B cell (primary cell): ENCODE results near the gene GLB1L. TPM values are rescaled to one million over a fixed set of nuclear protein-coding genes. Genes with fewer than 3 reads are reported as not detected.

Experiments used
- ATAC-seq: fragments of 200-7000 bp; cut with Tn5 transposase; one replicate; pipeline ENCODE4 v1.10.0; 2021; ENCODE audit warnings: low read depth, mild to moderate bottlenecking, moderate number of reproducible peaks, moderate library complexity
- CTCF ChIA-PET: fragments of 350-600 bp; sonication (Branson Sonifier 250); formaldehyde crosslinking; loops from one replicate; lab custom pipeline; 2021; ENCODE audit warnings: antibody characterized with exemption, inconsistent platforms; lab: Charles Lee
- POLR2A ChIA-PET: fragments of 350-600 bp; sonication (Branson Sonifier 250); formaldehyde crosslinking; loops from one replicate; lab custom pipeline; 2021; ENCODE audit warnings: antibody characterized with exemption; lab: Charles Lee
- DNase-seq: peaks from one replicate; pipeline ENCODE4 v3.0.0; 2013
- H2AFZ ChIP-seq: 2 replicates; pipeline ENCODE4 v1.6.1; 2012; ENCODE audit warnings: mild to moderate bottlenecking, low read depth, low read length; ENCODE audit not compliant: insufficient read depth, poor library complexity, severe bottlenecking
- H3K27ac ChIP-seq, 2 donors: 1 replicate in 1 of 2; 2 replicates in 1 of 2; pipeline ENCODE4 v1.5.1; 2012 to 2013; ENCODE audit warnings: low read length in 2 of 2, mild to moderate bottlenecking in 2 of 2, moderate library complexity in 1 of 2
- H3K27me3 ChIP-seq, 4 experiments: fragments of 200-600 bp in 1 of 4; sonication (generic) in 1 of 4; replicated peaks in 1 of 4; 1 replicate in 2 of 4; 2 replicates in 2 of 4; pipeline versions ENCODE4 v1.6.1 to v1.7.0; 2013 to 2016; ENCODE audit warnings: low read length in 3 of 4, mild to moderate bottlenecking in 2 of 4, mixed read lengths in 1 of 4, moderate library complexity in 1 of 4; ENCODE audit not compliant: insufficient read depth in 4 of 4, control insufficient read depth in 3 of 4; ENCODE audit errors: control extremely low read depth in 1 of 4
- H3K36me3 ChIP-seq, 2 experiments: replicated peaks in 1 of 2; 1 replicate in 1 of 2; 2 replicates in 1 of 2; pipeline versions ENCODE4 v1.6.1 to v1.7.1; 2013; ENCODE audit warnings: low read length in 1 of 2; ENCODE audit not compliant: insufficient read depth in 2 of 2, control insufficient read depth in 1 of 2; ENCODE audit errors: control extremely low read depth in 1 of 2, extremely low read depth in 1 of 2
- H3K4me1 ChIP-seq, 2 donors: fragments of 200-600 bp in 1 of 2; sonication (generic) in 1 of 2; 1 replicate in 1 of 2; 2 replicates in 1 of 2; pipeline versions ENCODE4 v1.5.1 to v1.6.1; 2013 to 2017; ENCODE audit warnings: low read length in 2 of 2; ENCODE audit not compliant: control insufficient read depth in 2 of 2, insufficient read depth in 2 of 2
- H3K4me2 ChIP-seq: replicated peaks from 2 replicates; pipeline ENCODE3; 2012; ENCODE audit warnings: mild to moderate bottlenecking, low read depth, low read length; ENCODE audit not compliant: poor library complexity, severe bottlenecking
- H3K4me3 ChIP-seq, 5 experiments: fragments of 200-600 bp in 1 of 5; sonication (generic) in 1 of 5; 1 replicate in 3 of 5; 2 replicates in 2 of 5; pipeline versions ENCODE4 v1.5.1 to v1.7.0; 2011 to 2016; ENCODE audit warnings: low read length in 4 of 5, mild to moderate bottlenecking in 4 of 5, low read depth in 2 of 5, control low read depth in 1 of 5, moderate library complexity in 1 of 5; ENCODE audit not compliant: insufficient read depth in 1 of 5; ENCODE audit errors: control extremely low read depth in 1 of 5, extremely low read depth in 1 of 5
- H3K79me2 ChIP-seq: fragments of 200-600 bp; sonication (generic); one replicate; pipeline ENCODE4 v1.6.0; 2016; ENCODE audit warnings: low read length; ENCODE audit not compliant: control insufficient read depth, insufficient read depth
- H3K9ac ChIP-seq: fragments of 200-600 bp; sonication (generic); 2 replicates; pipeline ENCODE4 v1.6.1; 2017; ENCODE audit warnings: mild to moderate bottlenecking, low read length, moderate library complexity
- H3K9me3 ChIP-seq, 3 donors: one replicate each; pipeline versions ENCODE4 v1.6.1 to v1.7.1; 2013; ENCODE audit warnings: low read length in 2 of 3; ENCODE audit not compliant: control insufficient read depth in 2 of 3, insufficient read depth in 1 of 3; ENCODE audit errors: control extremely low read depth in 1 of 3
- H4K20me1 ChIP-seq: 2 replicates; pipeline ENCODE4 v1.6.0; 2012; ENCODE audit warnings: mild to moderate bottlenecking, low read length; ENCODE audit not compliant: insufficient read depth, control insufficient read depth, poor library complexity, severe bottlenecking
- H3K27ac Mint-ChIP-seq: one replicate; pipeline ENCODE4 v1.8.0; 2021; ENCODE audit warnings: mixed read lengths
- H3K27me3 Mint-ChIP-seq: one replicate; pipeline ENCODE4 v1.8.0; 2021; ENCODE audit warnings: mixed read lengths
- H3K4me1 Mint-ChIP-seq: one replicate; pipeline ENCODE4 v1.8.0; 2021; ENCODE audit warnings: mixed read lengths
- H3K4me3 Mint-ChIP-seq: one replicate; pipeline ENCODE4 v1.8.0; 2021; ENCODE audit warnings: mixed read lengths
- H3K9me3 Mint-ChIP-seq: one replicate; pipeline ENCODE4 v1.8.0; 2022; ENCODE audit warnings: mixed read lengths; ENCODE audit not compliant: insufficient read depth
- EZH2 ChIP-seq: IDR thresholded peaks from 2 replicates; pipeline ENCODE4 v1.6.1; 2012; ENCODE audit warnings: borderline replicate concordance, low read depth, mild to moderate bottlenecking, moderate library complexity, low read length; ENCODE audit not compliant: insufficient read depth, poor library complexity, severe bottlenecking
- WGBS: methylation state at CpG from one replicate; pipeline ENCODE4 v1.1.5; 2013; ENCODE audit warnings: missing lambda C conversion rate; ENCODE audit not compliant: insufficient coverage; 5-methylcytosine and 5-hydroxymethylcytosine counted together
- intact Hi-C: fragments of 100-400 bp; cut with micrococcal nuclease; formaldehyde crosslinking; loops from one replicate; pipeline ENCODE4 v1.10.0; 2022
- polyA plus RNA-seq: library from polyadenylated mRNA; depleted of rRNA; stranded (reverse); fragments of >200 nt; gene quantifications from 2 replicates; pipeline ENCODE4 v1.2.3, GENCODE V29; 2012
- total RNA-seq, 2 donors: library from RNA; stranded (reverse); fragments of 120-200 nt in 1 of 2; gene quantifications; 1 replicate in 1 of 2; 2 replicates in 1 of 2; pipeline versions ENCODE4 v1.2.3 to v1.2.4, GENCODE V29; 2013 to 2022
- TF ChIP-seq, protein P1 (sequence below): fragments of 200-600 bp; IDR thresholded peaks from one replicate; pipeline ENCODE4 v1.8.0; 2022; ENCODE audit warnings: antibody characterized with exemption, mild to moderate bottlenecking

GLB1L gene
- total and polyA plus RNA-seq, 2 donors (not counting 1 experiment from before 2014, with no cell fraction given) = 2.4 to 4.1 TPM

DNA sequence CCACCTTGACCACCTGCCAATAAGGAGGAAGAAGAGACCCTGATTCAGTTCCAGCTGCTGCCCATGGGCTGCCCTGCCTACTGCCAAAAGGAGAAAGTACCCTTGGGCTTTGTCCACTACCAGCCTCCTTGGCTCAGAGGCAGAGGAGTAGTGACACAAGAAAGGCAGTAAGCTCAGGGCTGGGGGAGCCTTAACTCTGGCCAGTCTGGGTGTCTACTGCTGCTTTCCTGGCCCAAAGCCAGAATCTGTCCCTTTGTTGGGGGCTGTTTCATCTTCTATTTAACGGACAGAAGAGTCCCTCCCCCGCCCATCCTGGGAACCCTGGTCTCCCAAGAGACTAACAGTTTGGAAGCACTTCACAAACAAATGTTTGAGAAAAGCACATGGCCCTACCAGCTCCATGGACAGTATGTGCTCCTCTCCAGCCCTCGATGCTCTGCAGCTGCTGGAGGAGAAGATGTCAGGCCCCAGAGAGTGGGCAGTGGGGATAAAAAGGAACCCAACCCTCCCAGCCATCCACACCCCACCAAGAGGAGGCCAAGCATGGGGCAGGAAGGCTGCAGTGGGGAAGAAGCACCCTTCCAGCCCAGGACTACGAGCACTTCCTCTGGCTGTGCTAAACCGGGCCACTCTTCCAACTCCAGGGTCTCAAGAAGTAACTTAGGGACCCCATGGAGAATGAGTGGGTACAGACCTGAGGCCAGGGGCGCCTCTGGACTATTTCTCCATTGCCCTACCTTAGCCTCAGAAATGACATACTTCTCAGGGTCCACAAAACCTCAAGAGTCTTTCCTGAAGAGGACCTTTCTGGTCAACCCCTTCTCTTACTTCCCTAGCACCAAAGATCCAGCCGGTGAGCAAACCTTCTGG lies 17.0 kb downstream of the GLB1L start:
- intact Hi-C loops = loop anchor here (5.0 kb wide), 1 partner anchor 369 kb away; the partner anchor contains the start of gene STK11IP

More for the DNA sequence above, 17.0 kb downstream of the GLB1L start:
- Histone ChIP-seq H4K20me1 (peaks cover 71% of the 10 kb centered on the region), H3K36me3 (peaks cover 7 to 45% of the 10 kb centered on the region in 2 experiments), H2AFZ (peak overlapping the region; percentile 78), H3K27ac (peak overlapping the region; percentile 70 to 87), H3K79me2 (peaks cover 69% of the 10 kb centered on the region), H3K4me1 (peaks cover 17 to 23% of the 10 kb centered on the region in 2 donors), H3K4me2 (peak overlapping the region; percentile 93), H3K9ac (peak overlapping the region; percentile 82), H3K9me3 (no peaks in the 10 kb centered on the region), H3K4me3 (peak overlapping the region; percentile 86 to 98 (median 92)), H3K27me3 (no peaks in the 10 kb centered on the region)
- no peak for DNase-seq
- 0% methylated on average over 3 of the region's 7 CpGs for WGBS
- POLR2A ChIA-PET = interaction anchor here (1.0 to 3.2 kb wide), 9 partner anchors 9 to 66 kb away, joined by 4 to 56 read pairs (median 11); partner anchors contain the start of genes ABCB6, GLB1L, STK16 and TUBA4A
- CTCF ChIA-PET = interaction anchor here (1.3 to 4.9 kb wide), 8 partner anchors 17 to 66 kb away, joined by 3 to 30 read pairs (median 10); partner anchors contain the start of genes CNPPD1, GLB1L, STK16 and TUBA4A
- Mint-ChIP-seq H3K27me3 (no peaks in the 10 kb centered on the region), H3K4me3 (peak overlapping the region; percentile 99), H3K4me1 (peaks cover 38% of the 10 kb centered on the region), H3K27ac (peak overlapping the region; percentile 70), H3K9me3 (no peaks in the 10 kb centered on the region)
- TF ChIP-seq EZH2 = no peak
- TF ChIP-seq, protein P1, sequence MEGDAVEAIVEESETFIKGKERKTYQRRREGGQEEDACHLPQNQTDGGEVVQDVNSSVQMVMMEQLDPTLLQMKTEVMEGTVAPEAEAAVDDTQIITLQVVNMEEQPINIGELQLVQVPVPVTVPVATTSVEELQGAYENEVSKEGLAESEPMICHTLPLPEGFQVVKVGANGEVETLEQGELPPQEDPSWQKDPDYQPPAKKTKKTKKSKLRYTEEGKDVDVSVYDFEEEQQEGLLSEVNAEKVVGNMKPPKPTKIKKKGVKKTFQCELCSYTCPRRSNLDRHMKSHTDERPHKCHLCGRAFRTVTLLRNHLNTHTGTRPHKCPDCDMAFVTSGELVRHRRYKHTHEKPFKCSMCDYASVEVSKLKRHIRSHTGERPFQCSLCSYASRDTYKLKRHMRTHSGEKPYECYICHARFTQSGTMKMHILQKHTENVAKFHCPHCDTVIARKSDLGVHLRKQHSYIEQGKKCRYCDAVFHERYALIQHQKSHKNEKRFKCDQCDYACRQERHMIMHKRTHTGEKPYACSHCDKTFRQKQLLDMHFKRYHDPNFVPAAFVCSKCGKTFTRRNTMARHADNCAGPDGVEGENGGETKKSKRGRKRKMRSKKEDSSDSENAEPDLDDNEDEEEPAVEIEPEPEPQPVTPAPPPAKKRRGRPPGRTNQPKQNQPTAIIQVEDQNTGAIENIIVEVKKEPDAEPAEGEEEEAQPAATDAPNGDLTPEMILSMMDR = no peak
- ATAC-seq = no peak
